SK-N-SH (cell line): Measurements from ENCODE around the gene CD6.

Experiments used
- CTCF ChIP-seq: fragments of 200-600 bp; sonication (generic); IDR thresholded peaks from 2 replicates; pipeline ENCODE4 v1.6.1; 2017; ENCODE audit warnings: antibody characterized with exemption, mild to moderate bottlenecking, moderate library complexity
- EP300 ChIP-seq, 2 experiments: IDR thresholded peaks; 2 replicates each; pipeline versions ENCODE4 v1.4.0 to v1.6.1; 2012; ENCODE audit warnings: borderline replicate concordance in 1 of 2, low read depth in 1 of 2, low read length in 1 of 2
- NRF1 ChIP-seq: IDR thresholded peaks from 2 replicates; pipeline ENCODE4 v1.6.1; 2012; ENCODE audit warnings: low read depth, mild to moderate bottlenecking, low read length
- POLR2AphosphoS5 ChIP-seq: IDR thresholded peaks from 2 replicates; pipeline ENCODE4 v1.6.1; 2012; ENCODE audit warnings: low read depth, low read length
- TAF1 ChIP-seq: IDR thresholded peaks from 2 replicates; pipeline ENCODE4 v1.6.1; 2012; ENCODE audit warnings: low read depth, mild to moderate bottlenecking, low read length, moderate library complexity, borderline replicate concordance

- TF ChIP-seq NRF1, result no peak
- TF ChIP-seq CTCF, result no peak
- TF ChIP-seq POLR2AphosphoS5, result no peak
- no peak for TF ChIP-seq TAF1
- no peak for TF ChIP-seq EP300 (IDR thresholded peaks at IDR 0.05; ENCODE audit: borderline replicate concordance in 1 of 2, low read depth in 1 of 2, low read length in 1 of 2)
These were observed 53.7 kb downstream of the CD6 start for GRCh38 chr11:61024938-61025820.
